HG02973 (cell line): Measurements from ENCODE around the gene WARS2.
"Not testable (repeated sequence)": the region's sequence is repeated elsewhere in the genome, so short reads cannot be mapped to it uniquely, and the experiment has no call there.

Experiments
- ATAC-seq: cut with Tn5 transposase; IDR thresholded peaks from one replicate; pipeline ENCODE4 v1.9.1; 2021; ENCODE audit warnings: moderate library complexity; ENCODE audit not compliant: unreplicated experiment

WARS2 gene

GRCh38 chr1:119141020-119141424 lies 569 bp upstream of the WARS2 start:
- no peak for ATAC-seq

- ATAC-seq: peak; percentile 20
These were observed 636 bp downstream of the WARS2 start for GRCh38 chr1:119139857-119140176.

GRCh38 chr1:119139403-119139802 lies 1.1 kb downstream of the WARS2 start:
- no peak for ATAC-seq

GRCh38 chr1:119136401-119136800 lies 4.1 kb downstream of the WARS2 start:
- ATAC-seq: no peak

- ATAC-seq: no peak
These were observed 6.5 kb downstream of the WARS2 start for GRCh38 chr1:119133987-119134386.

GRCh38 chr1:119132179-119132578 lies 8.3 kb downstream of the WARS2 start:
- ATAC-seq: no peak

GRCh38 chr1:119125874-119126273 lies 14.6 kb downstream of the WARS2 start:
- no peak for ATAC-seq

- no peak for ATAC-seq
These were observed 15.7 kb downstream of the WARS2 start for GRCh38 chr1:119124764-119125163.

- ATAC-seq: not testable (repeated sequence)
These were observed 18.6 kb downstream of the WARS2 start for GRCh38 chr1:119121872-119122271.

GRCh38 chr1:119116725-119117124 lies 23.7 kb downstream of the WARS2 start:
- no peak for ATAC-seq

- ATAC-seq: no peak
These were observed 24.7 kb downstream of the WARS2 start for GRCh38 chr1:119115736-119116135.

- ATAC-seq: no peak
These were observed 25.1 kb downstream of the WARS2 start for GRCh38 chr1:119115311-119115710.

GRCh38 chr1:119114786-119115185 lies 25.7 kb downstream of the WARS2 start:
- ATAC-seq: no peak

GRCh38 chr1:119112791-119113190 lies 27.7 kb downstream of the WARS2 start:
- ATAC-seq: no peak

GRCh38 chr1:119112244-119112643 lies 28.2 kb downstream of the WARS2 start:
- ATAC-seq: no peak

GRCh38 chr1:119108988-119109387 lies 31.5 kb downstream of the WARS2 start:
- ATAC-seq: no peak

- ATAC-seq: no peak
These were observed 36.7 kb downstream of the WARS2 start for GRCh38 chr1:119103764-119104163.

GRCh38 chr1:119102051-119102450 lies 38.4 kb downstream of the WARS2 start:
- ATAC-seq: no peak

GRCh38 chr1:119101563-119101962 lies 38.9 kb downstream of the WARS2 start:
- ATAC-seq: no peak

GRCh38 chr1:119099775-119100174 lies 40.7 kb downstream of the WARS2 start:
- ATAC-seq: no peak

GRCh38 chr1:119097380-119097779 lies 43.1 kb downstream of the WARS2 start:
- no peak for ATAC-seq

- no peak for ATAC-seq
These were observed 46.7 kb downstream of the WARS2 start for GRCh38 chr1:119093721-119094120.

GRCh38 chr1:119091618-119092017 lies 48.8 kb downstream of the WARS2 start:
- no peak for ATAC-seq

- no peak for ATAC-seq
These were observed 50.2 kb downstream of the WARS2 start for GRCh38 chr1:119090250-119090649.
